Hepatocyte (in vitro differentiated cells): ENCODE results near the gene PURA.

Experiments
- CTCF ChIP-seq: fragments of 200-600 bp; sonication (generic); IDR thresholded peaks from 2 replicates; pipeline ENCODE4 v1.5.1; 2016; ENCODE audit warnings: antibody characterized with exemption, mild to moderate bottlenecking; ENCODE audit not compliant: poor library complexity
- EZH2 ChIP-seq: fragments of 200-600 bp; sonication (generic); IDR thresholded peaks from 2 replicates; pipeline ENCODE4 v1.6.1; 2016; ENCODE audit warnings: antibody characterized with exemption, mild to moderate bottlenecking, borderline replicate concordance
- EZH2phosphoT487 ChIP-seq: fragments of 200-600 bp; sonication (generic); IDR thresholded peaks from one replicate; pipeline ENCODE4 v1.6.1; 2018; ENCODE audit warnings: antibody characterized with exemption, mild to moderate bottlenecking, low read depth, moderate library complexity; ENCODE audit not compliant: unreplicated experiment, severe bottlenecking

GRCh38 chr5:140103154-140103553, 10.8 kb upstream of the PURA start:
- TF ChIP-seq CTCF (no peak), EZH2 (no peak), EZH2phosphoT487 (no peak)
